Measurements from ENCODE around the gene CPT1C.

GRCh38 chr19:49713236-49713845 is 22.4 kb downstream of the CPT1C start:
- TF ChIP-seq CTCF (IDR thresholded peaks at IDR 0.05) (no peak), POLR2A (IDR thresholded peaks at IDR 0.05) (no peak)

Measured in body of pancreas (tissue), 4 donors.